Measurements from ENCODE around the gene RASA3.

RASA3 gene

GRCh38 chr13:114073881-114074612 lies 58.4 kb downstream of the RASA3 start:
- H3K4me3 ChIP-seq, result no peak overlapping the region
- TF ChIP-seq CTCF (IDR thresholded peaks at IDR 0.05), result no peak
- no peak for DNase-seq (ENCODE audit: low spot score)

DNA sequence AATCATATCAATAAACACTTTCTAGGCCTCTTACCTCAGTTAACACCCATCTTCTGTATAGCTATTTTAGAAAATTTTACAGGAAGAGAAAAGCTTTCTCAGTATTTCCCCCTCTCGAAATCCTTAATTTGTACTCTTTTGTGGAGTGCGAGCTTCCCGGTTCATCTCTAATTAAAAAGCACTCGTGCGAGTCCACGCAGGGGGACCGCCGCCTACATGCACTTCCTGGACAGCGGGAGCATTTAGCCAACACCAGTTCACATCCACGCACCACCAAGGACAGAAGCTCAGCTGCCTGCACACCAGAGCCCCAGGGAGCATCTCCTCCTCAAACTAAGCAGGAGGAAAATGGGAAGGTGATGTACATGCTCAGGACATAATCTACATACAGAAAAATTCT lies 60.0 kb downstream of the RASA3 start:
- Histone ChIP-seq H3K27ac (no peak overlapping the region), H3K4me3 (no peak overlapping the region)
- no peak for TF ChIP-seq CTCF (IDR thresholded peaks at IDR 0.05)
- DNase-seq (ENCODE audit: low spot score), result no peak

More at GRCh38 chr13:114073881-114074612, 58.4 kb downstream of the RASA3 start:
- no peak overlapping the region for H3K27ac ChIP-seq

DNA sequence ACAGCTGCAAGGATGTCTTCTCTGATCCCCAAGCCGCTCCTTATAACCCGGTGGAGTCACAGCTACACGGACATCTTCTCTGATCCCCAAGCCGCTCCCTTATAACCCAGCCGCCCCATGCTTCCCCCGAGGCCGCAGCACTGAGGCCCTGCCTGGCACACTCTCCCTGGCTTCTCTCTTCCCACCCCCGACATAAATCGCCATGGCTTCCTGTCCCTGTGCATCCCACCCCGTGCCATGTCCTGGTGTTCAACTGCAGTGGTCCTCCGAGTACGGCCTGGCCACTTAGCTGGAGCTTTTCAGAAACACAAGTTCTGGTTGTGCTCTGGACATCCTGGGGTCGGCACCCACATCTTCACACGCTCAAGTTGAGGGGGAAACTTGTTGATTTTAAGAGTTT lies 60.4 kb downstream of the RASA3 start:
- Histone ChIP-seq H3K4me3 (no peak overlapping the region), H3K27ac (peak overlapping the region in 1 of 2 donors; percentile 48)
- no peak for TF ChIP-seq CTCF (IDR thresholded peaks at IDR 0.05)
- DNase-seq (ENCODE audit: low spot score), result no peak

GRCh38 chr13:114071410-114071809 lies 61.0 kb downstream of the RASA3 start:
- no peak for DNase-seq (ENCODE audit: low spot score)
- no peak overlapping the region for H3K4me3 ChIP-seq

GRCh38 chr13:114070098-114070799 lies 62.2 kb downstream of the RASA3 start:
- Histone ChIP-seq H3K27ac (no peak overlapping the region), H3K4me3 (no peak overlapping the region)
- DNase-seq (ENCODE audit: low spot score), result no peak
- no peak for TF ChIP-seq CTCF (IDR thresholded peaks at IDR 0.05)

More at GRCh38 chr13:114071410-114071809, 61.0 kb downstream of the RASA3 start:
- TF ChIP-seq CTCF (IDR thresholded peaks at IDR 0.05), result no peak
- peak overlapping the region in 1 of 2 donors; percentile 48 for H3K27ac ChIP-seq

GRCh38 chr13:114069376-114070097 lies 62.9 kb downstream of the RASA3 start:
- no peak for DNase-seq (ENCODE audit: low spot score)
- H3K4me3 ChIP-seq, result no peak overlapping the region
- peak overlapping the region; percentile 93 to 98 for H3K27ac ChIP-seq

More at GRCh38 chr13:114069376-114070097, 62.9 kb downstream of the RASA3 start:
- no peak for TF ChIP-seq CTCF (IDR thresholded peaks at IDR 0.05)
